ENCODE data around the gene FAM177B.

Gene FAM177B

DNA sequence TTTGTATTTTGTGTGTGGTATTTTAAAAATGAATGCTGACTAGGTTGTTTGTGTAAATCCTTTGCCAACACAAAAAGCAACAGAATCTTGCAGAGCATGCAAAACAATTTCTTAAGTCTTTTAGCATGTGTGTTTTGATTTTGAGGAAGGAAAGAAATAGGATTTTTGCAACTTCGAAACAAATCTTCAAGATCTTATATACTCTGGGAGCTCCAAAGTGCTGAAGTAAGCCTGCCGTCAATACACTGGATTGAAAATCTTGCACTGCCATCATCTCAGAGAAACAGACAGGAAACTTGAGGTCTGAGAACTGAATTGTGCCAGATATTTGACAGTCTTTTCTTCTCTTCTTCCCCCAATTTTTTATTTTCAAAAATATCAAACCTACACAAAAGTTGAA is 48.5 kb downstream of the FAM177B start:
- H3K4me3 ChIP-seq (ENCODE audit: low read depth, low read length), result no peak overlapping the region
- TF ChIP-seq, protein P1, sequence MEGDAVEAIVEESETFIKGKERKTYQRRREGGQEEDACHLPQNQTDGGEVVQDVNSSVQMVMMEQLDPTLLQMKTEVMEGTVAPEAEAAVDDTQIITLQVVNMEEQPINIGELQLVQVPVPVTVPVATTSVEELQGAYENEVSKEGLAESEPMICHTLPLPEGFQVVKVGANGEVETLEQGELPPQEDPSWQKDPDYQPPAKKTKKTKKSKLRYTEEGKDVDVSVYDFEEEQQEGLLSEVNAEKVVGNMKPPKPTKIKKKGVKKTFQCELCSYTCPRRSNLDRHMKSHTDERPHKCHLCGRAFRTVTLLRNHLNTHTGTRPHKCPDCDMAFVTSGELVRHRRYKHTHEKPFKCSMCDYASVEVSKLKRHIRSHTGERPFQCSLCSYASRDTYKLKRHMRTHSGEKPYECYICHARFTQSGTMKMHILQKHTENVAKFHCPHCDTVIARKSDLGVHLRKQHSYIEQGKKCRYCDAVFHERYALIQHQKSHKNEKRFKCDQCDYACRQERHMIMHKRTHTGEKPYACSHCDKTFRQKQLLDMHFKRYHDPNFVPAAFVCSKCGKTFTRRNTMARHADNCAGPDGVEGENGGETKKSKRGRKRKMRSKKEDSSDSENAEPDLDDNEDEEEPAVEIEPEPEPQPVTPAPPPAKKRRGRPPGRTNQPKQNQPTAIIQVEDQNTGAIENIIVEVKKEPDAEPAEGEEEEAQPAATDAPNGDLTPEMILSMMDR (IDR thresholded peaks at IDR 0.05; ENCODE audit: borderline replicate concordance, insufficient read depth, low read depth, low read length), result no peak

DNA sequence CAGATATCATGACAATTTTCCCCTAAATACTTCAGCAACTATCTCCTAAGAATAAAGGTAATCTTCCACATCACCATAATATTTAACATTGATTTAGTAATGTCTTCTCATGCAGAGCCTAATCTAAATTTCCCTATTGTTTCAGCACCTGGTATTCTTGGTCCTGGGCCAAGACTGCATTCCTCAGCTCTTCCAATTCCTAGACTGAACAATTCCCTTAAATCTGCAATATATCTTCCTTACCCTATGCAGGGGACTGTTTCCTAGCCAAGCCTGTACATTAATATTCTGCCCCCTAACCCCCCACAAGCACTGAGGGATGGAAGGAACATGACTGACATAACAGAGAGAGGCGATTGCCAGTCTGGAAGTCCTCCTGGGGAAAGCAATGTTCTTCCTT is 49.1 kb downstream of the FAM177B start:
- no peak overlapping the region for H3K4me3 ChIP-seq (ENCODE audit: low read depth, low read length)
- TF ChIP-seq, protein P1 (IDR thresholded peaks at IDR 0.05; ENCODE audit: borderline replicate concordance, insufficient read depth, low read depth, low read length), result no peak

DNA sequence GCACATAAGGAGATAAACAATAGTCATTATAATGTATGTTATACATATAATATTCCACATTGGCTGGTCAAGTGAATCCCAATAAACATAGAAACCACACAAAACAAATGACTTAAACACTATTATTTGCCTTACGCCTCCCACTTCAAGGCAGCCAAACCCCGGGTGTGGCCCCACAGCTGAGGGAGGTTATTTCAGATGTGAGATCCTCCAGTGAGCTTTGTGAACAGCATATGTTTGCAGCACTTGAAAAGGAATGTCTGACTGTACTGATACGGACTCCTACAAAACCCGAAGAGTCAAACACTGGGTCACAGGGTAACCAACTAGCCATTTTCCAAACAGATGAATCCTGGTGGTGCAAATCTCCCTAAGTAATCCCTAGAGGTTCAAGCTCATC is 50.7 kb downstream of the FAM177B start:
- TF ChIP-seq, protein P1 (IDR thresholded peaks at IDR 0.05; ENCODE audit: borderline replicate concordance, insufficient read depth, low read depth, low read length), result no peak
- no peak overlapping the region for H3K4me3 ChIP-seq (ENCODE audit: low read depth, low read length)

DNA sequence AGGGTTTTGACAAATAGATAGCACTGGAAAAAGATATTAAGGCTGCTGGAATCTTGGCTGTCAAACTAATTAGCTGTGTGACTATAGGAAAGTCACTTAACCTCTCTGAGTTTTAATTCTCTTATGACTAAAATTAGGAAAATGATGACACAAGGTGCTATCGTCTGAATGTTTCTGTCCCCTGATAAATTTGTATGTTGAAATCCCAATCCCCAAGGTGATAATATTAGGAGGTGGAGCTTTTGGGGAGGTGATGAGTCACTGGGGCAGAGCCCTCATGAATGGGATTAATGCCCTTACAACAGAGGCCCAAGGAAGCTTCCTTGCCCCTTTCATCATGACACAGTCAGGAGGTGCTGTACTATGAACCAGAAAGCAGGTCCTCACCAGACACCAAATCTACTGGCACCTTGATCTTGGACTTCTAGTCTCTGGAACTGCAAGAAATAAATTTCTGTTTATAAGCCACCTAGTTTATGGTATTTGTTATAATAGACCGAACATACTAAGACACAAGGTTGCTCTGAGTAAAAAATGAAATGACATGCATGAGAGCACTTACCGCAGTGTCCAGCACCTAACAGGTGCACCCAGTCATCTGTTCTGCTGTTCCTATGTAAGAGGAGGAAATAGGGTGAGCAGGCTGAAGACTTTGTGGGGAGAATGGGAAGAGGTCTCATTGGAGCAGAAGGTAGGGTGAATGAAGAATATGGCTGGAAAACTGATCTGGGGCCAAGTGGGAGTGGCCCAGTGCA is 51.6 kb downstream of the FAM177B start:
- TF ChIP-seq, protein P1 (IDR thresholded peaks at IDR 0.05; ENCODE audit: borderline replicate concordance, insufficient read depth, low read depth, low read length), result no peak

DNA sequence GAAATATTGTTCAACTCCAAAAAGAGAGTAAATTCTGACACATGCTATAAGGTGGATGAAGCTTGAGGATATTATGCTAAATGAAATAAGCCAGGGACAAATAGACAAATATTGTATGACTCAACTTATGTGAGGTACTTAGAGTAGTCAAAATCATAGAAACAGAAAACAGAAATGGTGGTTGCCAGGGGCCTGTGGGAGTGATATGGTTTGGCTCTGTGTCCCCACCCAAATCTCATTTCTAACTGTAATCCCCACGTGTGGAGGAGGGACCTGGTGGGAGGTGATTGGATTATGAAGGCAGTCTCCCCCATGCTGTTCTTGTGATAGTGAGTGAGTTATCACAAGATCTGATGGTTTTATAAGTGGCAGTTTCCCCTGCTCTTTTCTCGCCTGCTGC is 53.1 kb downstream of the FAM177B start:
- H3K4me3 ChIP-seq (ENCODE audit: low read depth, low read length), result no peak overlapping the region
- TF ChIP-seq, protein P1 (IDR thresholded peaks at IDR 0.05; ENCODE audit: borderline replicate concordance, insufficient read depth, low read depth, low read length), result no peak

More for the DNA sequence above, 51.6 kb downstream of the FAM177B start:
- no peak overlapping the region for H3K4me3 ChIP-seq (ENCODE audit: low read depth, low read length)

DNA sequence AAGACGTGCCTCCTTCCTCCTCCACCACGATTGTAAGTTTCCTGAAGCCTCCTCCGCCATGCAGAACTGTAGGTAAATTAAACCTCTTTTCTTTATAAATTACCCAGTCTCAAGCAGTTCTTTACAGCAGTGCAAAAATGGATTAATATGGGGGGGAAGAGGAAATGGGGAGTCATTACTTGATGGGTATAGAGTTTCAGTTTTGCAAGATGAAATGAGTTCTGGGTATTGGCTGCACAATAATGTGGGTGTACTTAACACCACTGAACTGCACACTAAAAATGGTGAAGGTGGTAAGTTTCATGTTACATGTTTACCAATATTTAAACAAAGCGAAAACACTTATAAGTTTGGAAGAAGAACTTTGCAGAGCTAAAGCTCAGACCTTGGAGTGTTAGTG is 53.5 kb downstream of the FAM177B start:
- no peak overlapping the region for H3K4me3 ChIP-seq (ENCODE audit: low read depth, low read length)
- TF ChIP-seq, protein P1 (IDR thresholded peaks at IDR 0.05; ENCODE audit: borderline replicate concordance, insufficient read depth, low read depth, low read length), result no peak

DNA sequence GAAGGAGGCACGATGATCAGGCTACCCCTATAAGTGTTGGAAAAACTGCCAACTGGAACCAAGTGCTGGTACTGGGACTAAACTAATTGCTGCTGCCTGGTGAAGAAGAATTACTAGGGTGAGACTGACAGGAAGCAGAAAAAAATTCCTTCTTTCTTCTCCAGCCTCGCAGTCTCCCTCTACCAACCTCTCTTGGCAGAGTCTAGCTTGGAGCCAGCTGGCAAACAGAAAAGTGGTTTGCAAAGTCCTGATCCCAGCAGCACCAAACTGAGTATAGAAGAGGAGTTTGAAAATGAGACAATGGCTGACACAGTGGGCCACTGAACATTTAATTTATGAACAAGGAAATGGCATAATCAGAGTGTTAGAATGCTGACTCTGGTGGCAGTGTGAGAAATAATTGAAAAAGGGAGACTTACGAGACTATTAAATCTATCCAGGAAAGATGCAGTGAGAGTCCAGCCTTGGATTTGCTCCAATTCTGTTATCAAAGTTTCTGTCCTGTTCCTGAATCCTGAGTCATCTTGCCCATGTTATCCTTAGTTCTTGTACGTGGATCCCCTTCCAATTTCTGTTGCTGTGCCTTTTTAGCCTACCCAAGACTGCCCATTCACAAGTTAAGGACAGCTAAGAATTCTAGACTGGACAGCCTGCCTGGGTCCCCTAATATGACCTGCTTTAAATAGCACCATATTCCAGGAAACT is 54.2 kb downstream of the FAM177B start:
- H3K4me3 ChIP-seq (ENCODE audit: low read depth, low read length), result no peak overlapping the region
- TF ChIP-seq, protein P1 (IDR thresholded peaks at IDR 0.05; ENCODE audit: borderline replicate concordance, insufficient read depth, low read depth, low read length), result no peak

Measured in GM12875 (cell line).